Renal cortex interstitium (tissue), 11 donors: Measurements from ENCODE around the gene PTPRF. TPM values are rescaled to one million over a fixed set of nuclear protein-coding genes. Genes with fewer than 3 reads are reported as not detected.
"Not testable (repeated sequence)": the region's sequence is repeated elsewhere in the genome, so short reads cannot be mapped to it uniquely, and the experiment has no call there.

ENCODE experiments used
- DNase-seq, 11 donors: peaks; one replicate each; pipeline ENCODE4 v3.0.0-alpha.2; 2013; ENCODE audit warnings: low read depth in 9 of 11, low spot score in 4 of 11; ENCODE audit errors: extremely low read depth in 1 of 11
- polyA plus RNA-seq, 3 donors: library from polyadenylated mRNA; unstranded; fragments of 120-200 nt; gene quantifications; one replicate each; pipeline ENCODE4 v1.2.1, GENCODE V29; 2013; ENCODE audit not compliant: insufficient read length in 3 of 3

The PTPRF gene
- polyA plus RNA-seq, 3 donors: 207 to 229 (median 213) TPM

GRCh38 chr1:43632135-43632670, 101.5 kb downstream of the PTPRF start:
- DNase-seq: no peak

GRCh38 chr1:43634721-43635120, 104.0 kb downstream of the PTPRF start:
- DNase-seq: no peak

- no peak for DNase-seq
These were observed 105.4 kb downstream of the PTPRF start for GRCh38 chr1:43636006-43636641.

GRCh38 chr1:43637267-43637666, 106.6 kb downstream of the PTPRF start:
- no peak for DNase-seq

GRCh38 chr1:43638381-43638780, 107.7 kb downstream of the PTPRF start:
- DNase-seq: not testable (repeated sequence)

- no peak for DNase-seq
These were observed 109.5 kb downstream of the PTPRF start for GRCh38 chr1:43639976-43640794.

- no peak for DNase-seq
These were observed 113.9 kb downstream of the PTPRF start for GRCh38 chr1:43644558-43644957.

- DNase-seq: no peak
These were observed 114.8 kb downstream of the PTPRF start for GRCh38 chr1:43645461-43645860.

GRCh38 chr1:43647331-43647730, 116.6 kb downstream of the PTPRF start:
- DNase-seq: not testable (repeated sequence)

- no peak for DNase-seq
These were observed 117.7 kb downstream of the PTPRF start for GRCh38 chr1:43648221-43648847.

- no peak for DNase-seq
These were observed 118.3 kb downstream of the PTPRF start for GRCh38 chr1:43648876-43649477.

GRCh38 chr1:43650310-43651085, 119.8 kb downstream of the PTPRF start:
- DNase-seq: peak; percentile 90 to 98 (median 96)

- no peak for DNase-seq
These were observed 120.5 kb downstream of the PTPRF start for GRCh38 chr1:43651188-43651587.

GRCh38 chr1:43651902-43652301, 121.2 kb downstream of the PTPRF start:
- no peak for DNase-seq

GRCh38 chr1:43653339-43653738, 122.7 kb downstream of the PTPRF start:
- no peak for DNase-seq

- no peak for DNase-seq
These were observed 123.2 kb downstream of the PTPRF start for GRCh38 chr1:43653893-43654292.

GRCh38 chr1:43655953-43656352, 125.3 kb downstream of the PTPRF start:
- no peak for DNase-seq

GRCh38 chr1:43659212-43660166, 128.8 kb downstream of the PTPRF start:
- no peak for DNase-seq
